Measurements from ENCODE around the gene NLRP11. TPM values are rescaled to one million over a fixed set of nuclear protein-coding genes. Genes with fewer than 3 reads are reported as not detected.

The NLRP11 gene
- total RNA-seq, 2 donors from 2014 or later = not detected

DNA sequence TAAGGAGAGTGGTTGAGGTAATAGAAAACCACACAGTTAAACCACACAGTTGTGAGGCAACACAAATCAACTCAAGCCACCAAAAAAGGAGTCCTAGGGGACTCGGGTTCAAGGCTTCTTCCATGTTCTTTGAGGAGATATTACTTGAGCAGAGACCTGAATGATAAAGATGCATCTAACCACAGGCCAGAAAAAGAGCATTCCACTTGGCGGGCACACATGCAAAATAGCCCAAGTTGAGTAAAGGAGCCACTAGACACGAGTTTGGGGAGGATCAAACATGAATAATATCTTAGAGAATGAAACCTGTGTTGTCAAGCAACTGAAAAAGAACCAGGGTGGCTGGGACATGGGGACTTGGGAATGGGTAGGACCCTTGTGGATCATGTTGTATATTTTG lies 34.7 kb upstream of the NLRP11 start:
- H3K27ac ChIP-seq = no peak overlapping the region
- H3K4me1 ChIP-seq = no peaks in the 10 kb centered on the region
- intact Hi-C loops (cut with DNase I) = no loop called here
- ATAC-seq (no peak), DNase-seq (no peak)
- TF ChIP-seq POLR2A (IDR thresholded peaks at IDR 0.05) = no peak
- TF ChIP-seq, protein P1, sequence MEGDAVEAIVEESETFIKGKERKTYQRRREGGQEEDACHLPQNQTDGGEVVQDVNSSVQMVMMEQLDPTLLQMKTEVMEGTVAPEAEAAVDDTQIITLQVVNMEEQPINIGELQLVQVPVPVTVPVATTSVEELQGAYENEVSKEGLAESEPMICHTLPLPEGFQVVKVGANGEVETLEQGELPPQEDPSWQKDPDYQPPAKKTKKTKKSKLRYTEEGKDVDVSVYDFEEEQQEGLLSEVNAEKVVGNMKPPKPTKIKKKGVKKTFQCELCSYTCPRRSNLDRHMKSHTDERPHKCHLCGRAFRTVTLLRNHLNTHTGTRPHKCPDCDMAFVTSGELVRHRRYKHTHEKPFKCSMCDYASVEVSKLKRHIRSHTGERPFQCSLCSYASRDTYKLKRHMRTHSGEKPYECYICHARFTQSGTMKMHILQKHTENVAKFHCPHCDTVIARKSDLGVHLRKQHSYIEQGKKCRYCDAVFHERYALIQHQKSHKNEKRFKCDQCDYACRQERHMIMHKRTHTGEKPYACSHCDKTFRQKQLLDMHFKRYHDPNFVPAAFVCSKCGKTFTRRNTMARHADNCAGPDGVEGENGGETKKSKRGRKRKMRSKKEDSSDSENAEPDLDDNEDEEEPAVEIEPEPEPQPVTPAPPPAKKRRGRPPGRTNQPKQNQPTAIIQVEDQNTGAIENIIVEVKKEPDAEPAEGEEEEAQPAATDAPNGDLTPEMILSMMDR (IDR thresholded peaks at IDR 0.05) = no peak
- H3K36me3 ChIP-seq (replicated peaks in 1 of 2; ENCODE audit: insufficient read depth in 1 of 2, low read depth in 2 of 2) = no peaks in the 10 kb centered on the region
- H3K27me3 ChIP-seq = no peaks in the 10 kb centered on the region
- no peaks in the 10 kb centered on the region for H3K9me3 ChIP-seq
- WGBS, 2 donors = 35 to 38% methylated on average over 3 of the region's 3 CpGs
- H3K4me3 ChIP-seq = no peak overlapping the region

DNA sequence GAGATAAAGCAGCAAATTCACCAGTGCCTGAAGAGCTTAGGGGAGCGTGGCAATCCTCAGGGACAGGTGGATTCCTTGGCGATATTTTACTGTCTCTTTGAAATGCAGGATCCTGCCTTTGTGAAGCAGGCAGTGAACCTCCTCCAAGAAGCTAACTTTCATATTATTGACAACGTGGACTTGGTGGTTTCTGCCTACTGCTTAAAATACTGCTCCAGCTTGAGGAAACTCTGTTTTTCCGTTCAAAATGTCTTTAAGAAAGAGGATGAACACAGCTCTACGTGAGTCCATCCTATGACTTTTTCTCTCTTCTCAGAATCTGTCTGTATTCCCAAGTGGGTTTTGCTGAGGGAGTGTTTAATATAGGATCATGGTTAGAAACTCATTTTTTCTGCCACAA lies 27.2 kb upstream of the NLRP11 start:
- no peaks in the 10 kb centered on the region for H3K9me3 ChIP-seq
- H3K27ac ChIP-seq = no peak overlapping the region
- no peaks in the 10 kb centered on the region for H3K4me1 ChIP-seq
- no peaks in the 10 kb centered on the region for H3K27me3 ChIP-seq
- no peak overlapping the region for H3K4me3 ChIP-seq
- TF ChIP-seq, protein P1 (IDR thresholded peaks at IDR 0.05) = no peak
- no peak for TF ChIP-seq POLR2A (IDR thresholded peaks at IDR 0.05)
- intact Hi-C loops (cut with DNase I) = no loop called here
- WGBS, 2 donors = 36 to 55% methylated on average over 5 of the region's 5 CpGs
- DNase-seq = no peak
- no peaks in the 10 kb centered on the region for H3K36me3 ChIP-seq (replicated peaks in 1 of 2; ENCODE audit: insufficient read depth in 1 of 2, low read depth in 2 of 2)
- ATAC-seq = no peak

DNA sequence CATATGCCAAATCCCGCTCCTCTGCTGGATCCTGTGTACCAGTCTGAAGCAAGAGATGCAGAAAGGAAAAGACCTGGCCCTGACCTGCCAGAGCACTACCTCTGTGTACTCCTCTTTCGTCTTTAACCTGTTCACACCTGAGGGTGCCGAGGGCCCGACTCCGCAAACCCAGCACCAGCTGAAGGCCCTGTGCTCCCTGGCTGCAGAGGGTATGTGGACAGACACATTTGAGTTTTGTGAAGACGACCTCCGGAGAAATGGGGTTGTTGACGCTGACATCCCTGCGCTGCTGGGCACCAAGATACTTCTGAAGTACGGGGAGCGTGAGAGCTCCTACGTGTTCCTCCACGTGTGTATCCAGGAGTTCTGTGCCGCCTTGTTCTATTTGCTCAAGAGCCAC lies 26.6 kb upstream of the NLRP11 start:
- no peak overlapping the region for H3K27ac ChIP-seq
- H3K36me3 ChIP-seq (replicated peaks in 1 of 2; ENCODE audit: insufficient read depth in 1 of 2, low read depth in 2 of 2) = no peaks in the 10 kb centered on the region
- intact Hi-C loops (cut with DNase I) = no loop called here
- no peak for ATAC-seq
- no peak for DNase-seq
- 70 to 73% methylated on average over 14 of the region's 14 CpGs for WGBS, 2 donors
- no peaks in the 10 kb centered on the region for H3K4me1 ChIP-seq
- no peaks in the 10 kb centered on the region for H3K9me3 ChIP-seq
- TF ChIP-seq, protein P1 (IDR thresholded peaks at IDR 0.05) = no peak
- TF ChIP-seq POLR2A (IDR thresholded peaks at IDR 0.05) = no peak
- H3K4me3 ChIP-seq = no peak overlapping the region
- no peaks in the 10 kb centered on the region for H3K27me3 ChIP-seq

DNA sequence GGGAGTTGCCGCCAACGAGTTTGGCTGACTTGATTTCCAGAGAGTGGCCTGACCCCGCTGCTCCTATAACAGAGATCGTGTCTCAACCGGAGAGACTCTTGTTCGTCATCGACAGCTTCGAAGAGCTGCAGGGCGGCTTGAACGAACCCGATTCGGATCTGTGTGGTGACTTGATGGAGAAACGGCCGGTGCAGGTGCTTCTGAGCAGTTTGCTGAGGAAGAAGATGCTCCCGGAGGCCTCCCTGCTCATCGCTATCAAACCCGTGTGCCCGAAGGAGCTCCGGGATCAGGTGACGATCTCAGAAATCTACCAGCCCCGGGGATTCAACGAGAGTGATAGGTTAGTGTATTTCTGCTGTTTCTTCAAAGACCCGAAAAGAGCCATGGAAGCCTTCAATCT lies 26.2 kb upstream of the NLRP11 start:
- ATAC-seq (no peak), DNase-seq (no peak)
- Histone ChIP-seq H3K27ac (no peak overlapping the region), H3K4me3 (no peak overlapping the region), H3K27me3 (no peaks in the 10 kb centered on the region), H3K9me3 (no peaks in the 10 kb centered on the region), H3K4me1 (no peaks in the 10 kb centered on the region), H3K36me3 (replicated peaks in 1 of 2; ENCODE audit: insufficient read depth in 1 of 2, low read depth in 2 of 2) (no peaks in the 10 kb centered on the region)
- intact Hi-C loops (cut with DNase I) = no loop called here
- TF ChIP-seq, protein P1 (IDR thresholded peaks at IDR 0.05) = no peak
- no peak for TF ChIP-seq POLR2A (IDR thresholded peaks at IDR 0.05)
- WGBS, 2 donors = 78 to 81% methylated on average over 22 to 23 of the region's 23 CpGs

DNA sequence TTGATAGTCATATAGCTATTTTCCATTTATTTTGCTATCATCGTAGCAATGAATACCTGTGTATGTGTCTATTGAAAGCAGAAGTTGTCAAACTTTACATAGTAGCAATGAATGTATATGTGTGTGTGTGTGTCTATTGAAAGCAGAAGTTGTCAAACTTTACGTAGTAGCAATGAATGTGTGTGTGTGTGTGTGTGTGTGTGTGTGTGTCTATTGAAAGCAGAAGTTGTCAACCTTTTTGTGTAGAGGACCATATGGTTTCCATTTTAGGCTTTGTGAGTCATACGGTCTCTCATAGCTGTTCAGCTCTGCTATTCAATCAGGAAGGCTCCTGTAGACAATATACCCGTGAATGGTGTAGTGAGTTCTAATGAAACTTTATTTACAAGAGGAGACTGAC lies 25.4 kb upstream of the NLRP11 start:
- 38 to 43% methylated on average over 4 of the region's 4 CpGs for WGBS, 2 donors

More for the DNA sequence above, 25.4 kb upstream of the NLRP11 start:
- Histone ChIP-seq H3K4me3 (no peak overlapping the region), H3K36me3 (replicated peaks in 1 of 2; ENCODE audit: insufficient read depth in 1 of 2, low read depth in 2 of 2) (no peaks in the 10 kb centered on the region), H3K9me3 (no peaks in the 10 kb centered on the region), H3K4me1 (no peaks in the 10 kb centered on the region), H3K27me3 (no peaks in the 10 kb centered on the region), H3K27ac (no peak overlapping the region)
- no peak for ATAC-seq
- DNase-seq = no peak
- intact Hi-C loops (cut with DNase I) = no loop called here
- TF ChIP-seq, protein P1 (IDR thresholded peaks at IDR 0.05) = no peak
